Measurements from ENCODE around the gene PGM3.

- TF ChIP-seq, protein P1, sequence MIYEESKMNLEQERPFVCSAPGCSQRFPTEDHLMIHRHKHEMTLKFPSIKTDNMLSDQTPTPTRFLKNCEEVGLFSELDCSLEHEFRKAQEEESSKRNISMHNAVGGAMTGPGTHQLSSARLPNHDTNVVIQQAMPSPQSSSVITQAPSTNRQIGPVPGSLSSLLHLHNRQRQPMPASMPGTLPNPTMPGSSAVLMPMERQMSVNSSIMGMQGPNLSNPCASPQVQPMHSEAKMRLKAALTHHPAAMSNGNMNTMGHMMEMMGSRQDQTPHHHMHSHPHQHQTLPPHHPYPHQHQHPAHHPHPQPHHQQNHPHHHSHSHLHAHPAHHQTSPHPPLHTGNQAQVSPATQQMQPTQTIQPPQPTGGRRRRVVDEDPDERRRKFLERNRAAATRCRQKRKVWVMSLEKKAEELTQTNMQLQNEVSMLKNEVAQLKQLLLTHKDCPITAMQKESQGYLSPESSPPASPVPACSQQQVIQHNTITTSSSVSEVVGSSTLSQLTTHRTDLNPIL (CRISPR knock-in tag; IDR thresholded peaks at IDR 0.05; ENCODE audit: low read depth): no peak
- TF ChIP-seq ZNF70 (CRISPR knock-in tag; IDR thresholded peaks at IDR 0.05) (no peak), PATZ1 (CRISPR knock-in tag; IDR thresholded peaks at IDR 0.05; ENCODE audit: borderline replicate concordance) (no peak), ARNTL (CRISPR knock-in tag; IDR thresholded peaks at IDR 0.05; ENCODE audit: borderline replicate concordance, low read depth) (no peak)
- TF ChIP-seq, protein P2, sequence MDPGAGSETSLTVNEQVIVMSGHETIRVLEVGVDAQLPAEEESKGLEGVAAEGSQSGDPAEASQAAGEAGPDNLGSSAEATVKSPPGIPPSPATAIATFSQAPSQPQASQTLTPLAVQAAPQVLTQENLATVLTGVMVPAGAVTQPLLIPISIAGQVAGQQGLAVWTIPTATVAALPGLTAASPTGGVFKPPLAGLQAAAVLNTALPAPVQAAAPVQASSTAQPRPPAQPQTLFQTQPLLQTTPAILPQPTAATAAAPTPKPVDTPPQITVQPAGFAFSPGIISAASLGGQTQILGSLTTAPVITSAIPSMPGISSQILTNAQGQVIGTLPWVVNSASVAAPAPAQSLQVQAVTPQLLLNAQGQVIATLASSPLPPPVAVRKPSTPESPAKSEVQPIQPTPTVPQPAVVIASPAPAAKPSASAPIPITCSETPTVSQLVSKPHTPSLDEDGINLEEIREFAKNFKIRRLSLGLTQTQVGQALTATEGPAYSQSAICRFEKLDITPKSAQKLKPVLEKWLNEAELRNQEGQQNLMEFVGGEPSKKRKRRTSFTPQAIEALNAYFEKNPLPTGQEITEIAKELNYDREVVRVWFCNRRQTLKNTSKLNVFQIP (CRISPR knock-in tag; IDR thresholded peaks at IDR 0.05; ENCODE audit: borderline replicate concordance, low read depth): no peak
These were observed 67.6 kb downstream of the PGM3 start for GRCh38 chr6:83125425-83125824.
